ENCODE results near the gene CACNA2D2.
A peak's percentile ranks its signal among the peaks of the same experiment; 100 is the strongest.

Gene CACNA2D2

GRCh38 chr3:50345008-50345407 is 158.4 kb downstream of the CACNA2D2 start:
- H4K20me1 ChIP-seq (ENCODE audit: low read depth, low read length), result no peaks in the 10 kb centered on the region
- peak overlapping the region; percentile 48 for H3K4me2 ChIP-seq (ENCODE audit: low read depth, low read length, poor library complexity, severe bottlenecking)
- H3K79me2 ChIP-seq (ENCODE audit: insufficient read depth, low read length), result peaks cover 7% of the 10 kb centered on the region; the same call in 1 of the 2 replicates
- TF ChIP-seq CTCF (IDR thresholded peaks at IDR 0.05; ENCODE audit: insufficient read depth, low read length, poor library complexity, severe bottlenecking) (no peak), EZH2phosphoT487 (conservative IDR thresholded peaks at IDR 0.05; ENCODE audit: low read length) (no peak)
- 0 out of 2 replicates have a peak overlapping the region, but pooled peaks have one; percentile 45 for H3K9ac ChIP-seq (ENCODE audit: low read length)
- no peak overlapping the region for H3K27ac ChIP-seq (ENCODE audit: low read depth, low read length)
- no peak overlapping the region for H3K4me3 ChIP-seq (ENCODE audit: insufficient read depth, low read length, poor library complexity, severe bottlenecking)
- no peaks in the 10 kb centered on the region for H3K27me3 ChIP-seq (ENCODE audit: low read length)
- H3K36me3 ChIP-seq (ENCODE audit: low read length), result no peaks in the 10 kb centered on the region
- H3K9me3 ChIP-seq (ENCODE audit: insufficient read depth, low read length), result no peaks in the 10 kb centered on the region
- no peaks in the 10 kb centered on the region for H3K9me2 ChIP-seq (replicated peaks; ENCODE audit: insufficient read depth, low read length)
- no peak overlapping the region for H2AFZ ChIP-seq (ENCODE audit: low read depth, low read length, severe bottlenecking)
- no peaks in the 10 kb centered on the region for H3F3A ChIP-seq (ENCODE audit: insufficient read depth)

GRCh38 chr3:50342813-50343633 is 160.4 kb downstream of the CACNA2D2 start:
- Histone ChIP-seq H3K4me2 (ENCODE audit: low read depth, low read length, poor library complexity, severe bottlenecking) (no peak overlapping the region), H3K27ac (ENCODE audit: low read depth, low read length) (no peak overlapping the region), H4K20me1 (ENCODE audit: low read depth, low read length) (no peaks in the 10 kb centered on the region), H3K79me2 (ENCODE audit: insufficient read depth, low read length) (no peaks in the 10 kb centered on the region), H3K36me3 (ENCODE audit: low read length) (no peaks in the 10 kb centered on the region), H3K4me3 (ENCODE audit: insufficient read depth, low read length, poor library complexity, severe bottlenecking) (no peak overlapping the region), H3K9me2 (replicated peaks; ENCODE audit: insufficient read depth, low read length) (no peaks in the 10 kb centered on the region), H3K27me3 (ENCODE audit: low read length) (no peaks in the 10 kb centered on the region), H3K9me3 (ENCODE audit: insufficient read depth, low read length) (no peaks in the 10 kb centered on the region), H3F3A (ENCODE audit: insufficient read depth) (peaks cover 11% of the 10 kb centered on the region; the same call in 1 of the 2 replicates), H2AFZ (ENCODE audit: low read depth, low read length, severe bottlenecking) (no peak overlapping the region), H3K9ac (ENCODE audit: low read length) (no peak overlapping the region)
- TF ChIP-seq EZH2phosphoT487 (conservative IDR thresholded peaks at IDR 0.05; ENCODE audit: low read length) (no peak), CTCF (IDR thresholded peaks at IDR 0.05; ENCODE audit: insufficient read depth, low read length, poor library complexity, severe bottlenecking) (no peak)

DNA sequence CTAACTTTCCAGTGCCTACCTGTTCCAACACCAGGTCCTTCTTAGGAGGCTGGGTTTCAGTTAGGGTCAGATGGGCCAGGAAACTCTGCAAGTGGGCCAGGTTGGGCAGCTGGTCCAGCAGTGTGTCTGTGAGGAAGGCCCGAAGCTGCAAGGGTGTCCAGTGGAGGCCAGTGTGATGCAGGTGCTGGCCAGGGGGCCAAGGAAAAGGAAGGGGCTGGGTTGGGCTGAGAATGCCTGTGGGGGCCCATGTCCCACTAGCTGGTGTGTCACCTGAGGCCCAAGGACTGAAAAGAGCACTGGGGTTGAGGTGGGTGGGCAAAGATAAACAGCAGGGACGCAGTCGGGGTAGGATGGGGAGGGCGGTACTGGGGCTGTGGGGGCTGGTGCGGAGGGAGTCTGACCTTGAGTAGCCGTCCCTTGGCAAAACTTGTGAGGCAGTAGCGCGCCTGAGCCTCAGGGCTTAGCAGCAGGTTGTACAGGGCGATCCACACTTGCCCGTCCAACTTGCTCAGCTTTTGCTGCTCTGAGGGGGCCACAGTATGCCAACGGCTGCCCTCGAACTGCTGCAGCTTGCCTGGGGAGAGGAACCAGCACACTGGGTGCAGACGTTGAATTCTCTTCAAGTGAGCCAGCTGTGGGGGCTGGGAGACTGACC is 161.3 kb downstream of the CACNA2D2 start:
- H3K36me3 ChIP-seq (ENCODE audit: low read length), result no peaks in the 10 kb centered on the region
- H3K9me2 ChIP-seq (replicated peaks; ENCODE audit: insufficient read depth, low read length), result no peaks in the 10 kb centered on the region
- H3K9me3 ChIP-seq (ENCODE audit: insufficient read depth, low read length), result no peaks in the 10 kb centered on the region
- peaks cover 12% of the 10 kb centered on the region; the same call in 1 of the 2 replicates for H3F3A ChIP-seq (ENCODE audit: insufficient read depth)
- H3K27ac ChIP-seq (ENCODE audit: low read depth, low read length), result no peak overlapping the region
- no peak for TF ChIP-seq EZH2phosphoT487 (conservative IDR thresholded peaks at IDR 0.05; ENCODE audit: low read length)
- no peak for TF ChIP-seq CTCF (IDR thresholded peaks at IDR 0.05; ENCODE audit: insufficient read depth, low read length, poor library complexity, severe bottlenecking)
- no peaks in the 10 kb centered on the region for H4K20me1 ChIP-seq (ENCODE audit: low read depth, low read length)
- no peak overlapping the region for H3K4me3 ChIP-seq (ENCODE audit: insufficient read depth, low read length, poor library complexity, severe bottlenecking)
- peaks cover under 1% of the 10 kb centered on the region for H3K79me2 ChIP-seq (ENCODE audit: insufficient read depth, low read length)
- no peak overlapping the region for H2AFZ ChIP-seq (ENCODE audit: low read depth, low read length, severe bottlenecking)
- H3K9ac ChIP-seq (ENCODE audit: low read length), result no peak overlapping the region
- H3K4me2 ChIP-seq (ENCODE audit: low read depth, low read length, poor library complexity, severe bottlenecking), result no peak overlapping the region
- H3K27me3 ChIP-seq (ENCODE audit: low read length), result no peaks in the 10 kb centered on the region

All from SU-DHL-6 (cell line).